HFFc6 (cell line): ENCODE results near the gene NCOA3. TPM values are rescaled to one million over a fixed set of nuclear protein-coding genes. Genes with fewer than 3 reads are reported as not detected.
"Not testable (repeated sequence)": the region's sequence is repeated elsewhere in the genome, so short reads cannot be mapped to it uniquely, and the experiment has no call there.

ENCODE experiments used
- DNase-seq: peaks from one replicate; pipeline ENCODE4 v3.0.0-alpha.2; 2018
- H3K27ac Mint-ChIP-seq: 2 replicates; pipeline ENCODE4 v1.8.0; 2020; ENCODE audit warnings: mild to moderate bottlenecking, mixed read lengths
- H3K27me3 Mint-ChIP-seq: 2 replicates; pipeline ENCODE4 v1.8.0; 2021; ENCODE audit warnings: mild to moderate bottlenecking, moderate library complexity, mixed read lengths; ENCODE audit not compliant: insufficient read depth
- H3K36me3 Mint-ChIP-seq: 2 replicates; pipeline ENCODE4 v1.8.0; 2021; ENCODE audit warnings: low read depth, mixed read lengths
- H3K4me1 Mint-ChIP-seq: 2 replicates; pipeline ENCODE4 v1.8.0; 2020; ENCODE audit warnings: low read depth, mixed read lengths
- H3K4me3 Mint-ChIP-seq: 2 replicates; pipeline ENCODE4 v1.8.0; 2020; ENCODE audit warnings: mild to moderate bottlenecking, moderate library complexity, mixed read lengths
- H3K9me3 Mint-ChIP-seq: 2 replicates; pipeline ENCODE4 v1.8.0; 2020; ENCODE audit warnings: mild to moderate bottlenecking, mixed read lengths
- CTCF ChIP-seq: fragments of 200-600 bp; sonication (generic); IDR thresholded peaks from 2 replicates; pipeline ENCODE4 v1.5.0; 2021; ENCODE audit warnings: antibody characterized with exemption, mild to moderate bottlenecking
- total RNA-seq, 6 experiments: library from RNA; stranded (reverse); fragmentation: NEBNext Ultra II Directional; extraction: Animal tissue kit (Norgen Biotek cat#: 25700); gene quantifications; 2 replicates in 1 of 6; 3 replicates in 5 of 6; pipeline ENCODE4 v1.2.3, GENCODE V29; 2021

The NCOA3 gene
- total RNA-seq, 6 experiments from 2014 or later = 28.6 to 40.9 (median 32.7) TPM

- Mint-ChIP-seq H3K4me1 (peaks cover 53% of the 10 kb centered on the region), H3K27me3 (no peaks in the 10 kb centered on the region), H3K9me3 (peaks cover 10% of the 10 kb centered on the region), H3K4me3 (peak overlapping the region; percentile 52), H3K36me3 (peaks cover 18% of the 10 kb centered on the region), H3K27ac (peak overlapping the region; percentile 71)
- TF ChIP-seq CTCF = no peak
- no peak for DNase-seq
Observed at GRCh38 chr20:47574616-47575364, 73.1 kb downstream of the NCOA3 start.

DNA sequence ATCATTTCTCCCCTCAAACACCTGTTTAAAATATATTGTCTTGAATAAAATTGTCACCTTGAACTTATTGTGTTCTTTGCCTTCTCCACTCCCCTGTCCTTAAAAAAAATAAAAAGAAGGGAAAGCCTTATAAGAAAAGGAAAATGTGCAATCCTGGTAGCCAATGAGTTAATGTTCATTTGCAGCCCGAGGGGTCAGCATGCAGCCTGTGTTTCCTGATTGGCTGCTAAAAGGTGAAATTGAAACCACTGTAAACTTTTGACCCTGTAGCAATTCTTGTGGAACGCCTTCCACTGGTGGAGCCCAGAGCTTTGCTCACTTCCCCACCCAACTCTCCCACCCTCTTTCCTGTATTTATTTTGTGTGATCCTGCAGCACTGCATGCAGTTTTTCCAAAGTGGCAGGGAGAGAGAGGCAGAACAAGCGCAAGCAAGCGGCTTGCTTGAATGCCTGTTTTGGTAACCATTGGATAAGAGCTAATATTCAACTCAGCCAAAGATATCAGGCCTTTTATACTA lies 74.9 kb downstream of the NCOA3 start:
- TF ChIP-seq CTCF = no peak
- H3K9me3 Mint-ChIP-seq = peaks cover 6% of the 10 kb centered on the region
- peaks cover 7% of the 10 kb centered on the region for H3K36me3 Mint-ChIP-seq
- peak overlapping the region; percentile 80 for H3K4me3 Mint-ChIP-seq
- no peaks in the 10 kb centered on the region; the same call in 1 of the 2 replicates for H3K27me3 Mint-ChIP-seq
- H3K27ac Mint-ChIP-seq = peak overlapping the region; percentile 62
- peak; percentile 70 for DNase-seq
- peaks cover 48% of the 10 kb centered on the region for H3K4me1 Mint-ChIP-seq

DNA sequence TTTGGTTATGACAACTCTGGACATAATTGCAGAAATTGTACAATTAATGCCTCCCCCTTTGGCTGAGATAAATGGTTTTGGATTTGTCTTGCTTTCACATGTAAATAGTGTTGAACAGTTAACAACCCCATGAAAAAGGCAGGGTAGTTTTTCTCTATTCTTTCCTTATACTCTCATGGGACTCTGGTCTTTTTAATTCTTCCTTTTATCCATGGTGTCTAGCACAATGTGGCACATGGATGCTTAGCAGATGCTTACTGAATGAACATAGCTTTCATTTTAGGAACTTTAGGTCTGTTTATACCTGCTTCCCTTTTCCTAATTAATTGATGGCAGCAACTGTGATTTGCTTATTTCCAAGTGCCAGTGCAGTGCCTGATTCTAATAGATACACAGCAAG lies 75.6 kb downstream of the NCOA3 start:
- Mint-ChIP-seq H3K4me1 (peaks cover 48% of the 10 kb centered on the region), H3K36me3 (no peaks in the 10 kb centered on the region; the same call in 1 of the 2 replicates), H3K4me3 (peak overlapping the region; percentile 80), H3K27me3 (no peaks in the 10 kb centered on the region; the same call in 1 of the 2 replicates), H3K27ac (peak overlapping the region; percentile 62), H3K9me3 (no peaks in the 10 kb centered on the region)
- DNase-seq = no peak
- TF ChIP-seq CTCF = no peak

DNA sequence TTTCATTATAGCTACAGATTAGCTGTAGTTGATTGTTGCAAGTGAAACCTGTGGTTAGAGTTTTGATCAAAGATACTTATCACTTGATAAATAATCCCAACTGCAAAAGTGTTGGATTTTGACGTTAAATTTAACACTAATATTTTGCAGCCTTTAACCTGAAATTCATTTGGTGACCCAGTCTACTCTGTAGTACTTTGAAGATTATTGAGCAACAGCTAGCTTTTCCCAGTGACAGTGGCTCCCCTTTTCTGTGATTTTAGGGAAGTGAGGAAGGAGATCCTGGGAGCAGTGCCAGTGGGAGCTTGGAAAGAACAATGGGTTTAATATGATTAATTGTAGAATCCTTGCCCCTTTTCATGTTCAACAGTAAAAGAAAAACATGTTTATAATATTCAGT lies 76.9 kb downstream of the NCOA3 start:
- no peaks in the 10 kb centered on the region for H3K9me3 Mint-ChIP-seq
- peak overlapping the region; percentile 16; the same call in 1 of the 2 replicates for H3K27ac Mint-ChIP-seq
- H3K27me3 Mint-ChIP-seq = no peaks in the 10 kb centered on the region; the same call in 1 of the 2 replicates
- no peak overlapping the region for H3K4me3 Mint-ChIP-seq
- no peak for DNase-seq
- TF ChIP-seq CTCF = no peak
- H3K4me1 Mint-ChIP-seq = peaks cover 58% of the 10 kb centered on the region
- no peaks in the 10 kb centered on the region; the same call in 1 of the 2 replicates for H3K36me3 Mint-ChIP-seq

- not testable (repeated sequence) for H3K9me3 Mint-ChIP-seq, H3K4me3 Mint-ChIP-seq, H3K27ac Mint-ChIP-seq, H3K27me3 Mint-ChIP-seq, H3K36me3 Mint-ChIP-seq, DNase-seq
- peaks cover 42% of the 10 kb centered on the region for H3K4me1 Mint-ChIP-seq
Observed at GRCh38 chr20:47580686-47581085, 79.0 kb downstream of the NCOA3 start.

- H3K27me3 Mint-ChIP-seq = no peaks in the 10 kb centered on the region; the same call in 1 of the 2 replicates
- peaks cover 39% of the 10 kb centered on the region for H3K4me1 Mint-ChIP-seq
- H3K4me3 Mint-ChIP-seq = no peak overlapping the region
- no peak for TF ChIP-seq CTCF
- H3K9me3 Mint-ChIP-seq = no peaks in the 10 kb centered on the region
- no peak for DNase-seq
- no peak overlapping the region for H3K27ac Mint-ChIP-seq
- peaks cover 6% of the 10 kb centered on the region; the same call in 1 of the 2 replicates for H3K36me3 Mint-ChIP-seq
Observed at GRCh38 chr20:47581090-47581489, 79.4 kb downstream of the NCOA3 start.
